ENCODE measurements around the gene TNIK. TPM values are rescaled to one million over a fixed set of nuclear protein-coding genes. Genes with fewer than 3 reads are reported as not detected.
A peak's percentile ranks its signal among the peaks of the same experiment; 100 is the strongest.

Gene TNIK
- total RNA-seq, 1 donor from 2014 or later, result 3.0 TPM

GRCh38 chr3:171059978-171060377 is 400.2 kb downstream of the TNIK start:
- ATAC-seq, result no peak

GRCh38 chr3:171058873-171059603 is 401.2 kb downstream of the TNIK start:
- ATAC-seq, result no peak

DNA sequence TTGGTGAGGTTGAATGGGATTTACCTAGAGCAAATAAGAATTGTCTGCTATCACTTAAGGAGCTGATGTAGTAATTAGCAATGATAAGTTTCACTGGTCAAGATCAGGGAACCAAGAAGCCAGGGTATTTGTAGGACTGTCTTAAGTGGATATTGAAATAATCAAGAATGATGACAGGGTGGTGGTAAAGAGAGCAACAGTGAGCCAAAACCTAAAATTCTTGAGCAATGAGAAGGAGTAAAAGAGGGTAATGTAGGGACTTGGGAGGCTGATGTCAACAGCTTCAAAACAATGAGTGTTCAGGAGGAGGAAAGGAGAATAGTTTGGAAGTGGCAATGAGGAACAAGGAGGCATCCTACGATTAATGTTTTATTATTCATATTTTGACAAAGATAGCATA is 402.1 kb downstream of the TNIK start:
- no peak for ATAC-seq

- no peak for ATAC-seq
These were observed 403.1 kb downstream of the TNIK start for GRCh38 chr3:171057072-171057471.

DNA sequence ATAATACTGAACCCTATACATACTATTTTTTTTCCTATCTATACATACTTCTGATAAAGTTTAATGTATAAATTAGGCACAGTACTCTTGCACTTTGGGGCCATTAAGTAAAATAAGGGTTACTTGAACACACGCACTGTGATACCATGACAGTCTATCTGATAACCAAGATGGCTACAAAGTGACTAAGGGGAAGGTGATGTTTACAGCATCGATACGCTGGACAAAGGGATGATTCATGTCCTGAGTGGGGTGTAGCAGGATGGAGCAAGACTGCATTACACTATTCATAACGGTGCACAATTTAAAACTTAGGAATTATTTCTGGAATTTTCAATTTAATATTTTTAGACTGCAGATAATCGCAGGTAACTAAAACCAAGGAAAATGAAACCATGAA is 403.7 kb downstream of the TNIK start:
- ATAC-seq, result no peak

GRCh38 chr3:171055336-171056178 is 404.6 kb downstream of the TNIK start:
- no peak for ATAC-seq

DNA sequence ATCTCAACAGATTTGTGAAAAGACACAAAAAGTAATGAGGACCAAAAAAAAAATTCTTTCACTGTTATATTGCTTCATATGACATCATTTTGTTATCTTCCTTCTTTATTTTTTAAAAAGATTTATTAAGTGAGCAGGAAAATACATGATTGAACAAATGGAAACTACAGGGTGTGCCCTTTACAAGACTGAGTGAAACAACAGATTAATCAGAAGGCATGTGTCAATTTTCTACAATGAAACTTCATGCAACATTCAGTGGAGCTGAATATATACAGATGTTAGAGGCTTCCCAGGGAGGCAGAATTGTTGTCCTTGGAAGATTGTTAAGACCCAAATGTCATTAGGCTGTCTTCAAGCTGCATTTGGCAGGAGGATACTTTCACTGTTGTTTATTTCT is 405.3 kb downstream of the TNIK start:
- no peak for ATAC-seq

GRCh38 chr3:171054231-171054630 is 406.0 kb downstream of the TNIK start:
- no peak for ATAC-seq

DNA sequence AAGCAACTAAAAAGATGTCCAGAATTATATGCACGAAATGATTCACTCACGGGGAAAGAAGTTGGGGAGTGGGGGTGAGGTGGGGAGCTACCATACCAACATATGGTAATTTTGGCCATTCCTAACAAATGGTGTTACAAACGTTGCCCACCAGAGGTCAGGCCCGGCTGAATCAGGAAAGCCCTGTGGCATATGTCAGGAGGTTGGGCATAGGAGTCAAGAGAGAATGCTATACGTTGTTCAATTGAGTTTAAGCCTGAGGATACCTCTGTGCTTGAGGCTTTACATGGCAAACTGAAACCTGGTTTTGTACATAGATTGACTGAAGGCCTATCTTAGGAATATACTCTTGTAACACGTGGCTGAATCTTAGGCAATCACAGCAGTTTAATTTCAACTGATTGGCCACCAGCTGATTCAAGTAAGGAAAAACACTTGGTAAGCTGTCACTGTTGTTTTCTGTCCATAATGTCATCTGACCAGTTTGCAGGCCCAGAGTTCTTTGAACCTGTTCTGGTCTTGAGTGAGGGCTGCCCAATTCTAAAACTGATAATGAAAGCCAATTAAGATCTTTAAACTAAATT is 410.3 kb downstream of the TNIK start:
- ATAC-seq, result peak; percentile 68

DNA sequence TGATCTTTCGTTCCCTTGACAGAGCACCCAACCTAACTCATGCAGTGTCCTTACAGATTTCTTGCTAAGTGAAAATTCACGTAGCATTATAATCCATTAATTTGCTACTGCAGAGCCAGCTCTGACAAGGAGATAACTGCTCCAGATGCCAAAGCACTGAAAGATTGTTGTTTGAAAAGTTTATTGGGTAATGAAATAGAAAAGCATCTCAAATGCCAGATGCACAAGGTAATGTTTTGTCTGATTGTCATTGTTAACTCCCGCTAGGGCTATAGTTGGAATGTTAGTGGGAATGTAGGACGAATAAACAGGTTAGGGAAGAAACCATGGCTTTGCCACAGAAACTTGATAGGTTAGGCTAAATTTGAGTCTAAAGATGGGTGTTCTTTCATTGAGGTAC is 413.4 kb downstream of the TNIK start:
- ATAC-seq, result no peak

GRCh38 chr3:171044835-171045793 is 415.1 kb downstream of the TNIK start:
- ATAC-seq, result no peak

- no peak for ATAC-seq
These were observed 415.8 kb downstream of the TNIK start for GRCh38 chr3:171044384-171044783.

GRCh38 chr3:171039674-171040073 is 420.5 kb downstream of the TNIK start:
- ATAC-seq, result no peak

DNA sequence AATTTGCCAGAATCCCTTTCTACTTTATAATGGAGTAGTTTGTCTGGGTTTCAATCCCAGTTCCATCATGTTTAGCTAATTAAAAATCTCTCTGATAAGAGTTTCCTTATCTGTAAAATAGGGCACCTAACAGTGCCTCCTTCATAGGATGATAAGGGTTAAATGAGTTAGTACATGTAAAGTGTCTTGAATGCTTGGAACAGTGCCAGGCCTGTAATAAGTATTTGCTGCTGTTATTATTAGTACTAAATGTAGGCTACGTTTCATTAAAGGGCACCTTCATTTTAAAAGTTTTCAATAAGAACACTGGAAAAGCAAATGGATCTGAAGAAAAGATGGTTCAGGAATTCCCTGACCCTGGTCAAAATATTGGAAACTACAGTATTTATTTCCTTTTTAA is 421.9 kb downstream of the TNIK start:
- ATAC-seq, result no peak

- peak; percentile 73 for ATAC-seq
These were observed 431.4 kb downstream of the TNIK start for GRCh38 chr3:171028779-171029232.

DNA sequence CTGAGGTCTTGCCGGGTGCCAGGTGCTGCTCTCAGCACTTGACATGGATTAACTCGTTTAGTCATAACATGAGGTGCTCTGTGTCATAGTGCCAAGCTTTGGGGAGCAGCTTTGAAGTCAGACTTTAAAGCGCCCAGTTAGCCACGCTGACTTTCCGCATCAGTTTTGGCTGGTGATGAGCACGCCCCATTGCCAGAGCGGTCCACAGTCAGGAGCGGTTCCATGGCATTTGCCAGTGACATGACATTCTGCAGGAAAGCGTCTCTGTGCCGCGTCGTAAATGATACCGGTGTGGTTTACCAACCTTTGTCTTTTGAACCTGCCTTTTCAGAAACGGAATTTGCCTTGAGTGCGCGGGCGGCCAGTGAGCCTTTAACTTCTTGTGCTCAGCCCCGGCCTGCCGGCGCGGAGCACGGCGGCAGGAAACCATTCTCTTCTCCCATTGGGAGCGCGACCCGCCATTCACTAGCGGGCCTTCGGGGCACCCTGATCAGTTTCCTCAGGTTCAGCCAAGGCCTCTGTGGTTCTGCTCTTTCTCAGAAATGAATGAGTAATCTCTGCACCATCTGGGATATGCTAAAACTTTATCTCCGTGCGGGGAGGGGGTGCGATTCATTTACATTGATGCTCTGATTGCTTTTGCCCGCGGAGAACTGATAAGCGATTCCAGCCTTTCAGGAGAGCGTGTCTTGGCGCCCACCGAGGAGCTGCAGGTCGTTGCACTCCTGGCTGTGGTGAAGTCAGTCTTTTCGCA is 432.0 kb downstream of the TNIK start:
- ATAC-seq, result peak; percentile 94

DNA sequence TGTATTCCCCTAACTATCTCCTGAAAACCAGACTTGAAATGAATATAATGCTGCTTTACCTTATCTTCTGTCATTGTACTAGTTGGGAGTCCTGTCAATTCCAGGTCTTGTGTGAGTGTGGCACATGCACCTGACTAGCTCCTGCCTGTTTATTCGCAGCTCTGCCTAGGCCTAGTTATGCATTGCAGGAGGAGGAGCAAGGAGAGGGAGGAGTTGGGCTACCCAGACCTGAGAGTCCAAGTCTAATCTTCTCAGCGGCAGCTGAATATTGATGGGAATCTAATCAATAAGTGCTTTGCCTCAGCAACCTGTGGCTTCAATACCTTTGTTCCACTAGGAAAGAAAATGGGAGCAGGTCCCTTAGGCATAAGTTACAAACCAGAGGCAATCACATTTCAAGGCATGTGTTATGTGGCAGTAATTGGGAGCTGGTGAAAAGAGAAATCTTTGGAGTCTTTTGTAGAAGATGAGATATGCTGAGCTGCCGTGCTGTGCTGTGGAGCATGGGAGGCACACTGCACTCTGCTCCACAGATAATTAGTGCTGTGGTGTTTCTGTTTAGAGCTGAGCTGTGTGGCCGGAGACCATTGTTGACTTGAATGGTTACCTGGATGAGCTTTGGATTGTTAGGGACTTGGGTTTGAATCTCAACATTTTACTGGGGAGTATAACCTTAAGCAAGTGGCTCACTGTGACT is 433.5 kb downstream of the TNIK start, which contains the start of gene SLC2A2:
SLC2A2 (minus strand) TSS at position 124 of the 697 bp plus-strand sequence; CDS start at position 74, 50 bp downstream.
- no peak for ATAC-seq

DNA sequence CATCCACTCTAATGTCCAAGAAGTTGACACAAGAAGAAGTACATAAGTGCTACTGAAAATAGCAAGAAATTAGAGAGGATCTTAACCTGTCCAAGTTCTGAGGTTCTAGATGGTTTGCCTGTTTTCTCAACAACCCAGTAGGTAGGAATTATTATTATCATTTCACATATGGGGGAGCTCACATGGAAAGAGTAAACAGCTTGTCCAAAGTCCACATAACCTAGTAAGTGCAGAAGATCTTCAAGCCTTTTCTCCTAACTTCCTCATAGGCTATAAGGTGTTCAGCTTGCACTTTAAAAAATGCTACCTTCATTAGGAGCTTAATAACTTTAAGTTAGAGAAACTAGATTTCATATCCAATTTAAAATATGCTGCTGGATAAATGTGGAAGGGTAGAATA is 436.6 kb downstream of the TNIK start:
- no peak for ATAC-seq

GRCh38 chr3:171021377-171021776 is 438.8 kb downstream of the TNIK start:
- ATAC-seq, result no peak

DNA sequence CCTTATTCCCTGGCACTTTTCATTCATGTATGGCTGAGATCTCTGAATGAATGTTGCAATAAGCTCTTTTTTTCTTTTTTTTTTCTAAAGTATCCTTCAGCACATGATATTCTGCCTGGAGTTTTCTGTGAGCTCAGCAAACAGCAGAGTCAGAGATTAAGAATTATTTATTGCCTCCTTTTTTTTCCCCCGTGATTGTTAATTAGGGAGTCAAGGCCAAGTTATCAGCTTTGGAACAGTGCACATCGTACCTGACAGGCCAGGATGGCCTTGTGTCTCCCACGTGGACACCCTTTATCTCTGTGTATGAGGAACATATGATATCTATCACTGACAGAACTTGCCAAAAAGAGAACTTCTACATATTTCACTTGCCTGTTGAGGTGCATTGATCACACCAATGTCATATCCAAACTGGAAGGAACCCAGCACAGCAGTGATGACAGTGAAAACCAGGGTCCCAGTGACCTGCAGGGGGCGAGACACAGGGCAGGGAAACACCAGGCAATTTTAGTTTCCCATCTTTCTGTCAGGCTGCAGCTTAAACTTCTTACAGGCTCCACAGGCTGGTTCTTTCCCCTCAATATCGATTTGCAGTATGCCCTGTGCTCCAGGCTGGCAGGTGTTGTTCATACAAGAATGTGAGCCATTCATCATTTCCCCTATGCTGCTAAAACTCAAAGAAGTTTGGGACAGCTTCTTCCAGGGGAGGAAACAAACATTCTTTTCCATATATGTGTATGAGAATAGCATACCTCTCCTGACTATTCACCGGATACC is 441.9 kb downstream of the TNIK start:
- no peak for ATAC-seq

Data from esophagus mucosa (tissue), 1 donor.